Spleen (tissue), 11 donors: ENCODE measurements around the gene DRD3. TPM values are rescaled to one million over a fixed set of nuclear protein-coding genes. Genes with fewer than 3 reads are reported as not detected.

Experiments used
- DNase-seq: peaks from one replicate; pipeline ENCODE4 v3.0.0-alpha.2; 2020
- H3K27ac ChIP-seq, 8 donors: fragments of 200-600 bp; sonication (generic) in 7 of 8; 1 replicate in 4 of 8; 2 replicates in 4 of 8; pipeline versions ENCODE4 v1.5.0 to v1.8.0; 2016 to 2021; ENCODE audit warnings: inconsistent platforms in 4 of 8, mild to moderate bottlenecking in 4 of 8, moderate library complexity in 1 of 8
- H3K27me3 ChIP-seq, 7 donors: fragments of 200-600 bp; sonication (generic) in 6 of 7; replicated peaks in 1 of 7; 1 replicate in 4 of 7; 2 replicates in 3 of 7; pipeline versions ENCODE4 v1.5.0 to v1.8.0; 2016 to 2021; ENCODE audit warnings: inconsistent platforms in 3 of 7, mild to moderate bottlenecking in 1 of 7
- H3K36me3 ChIP-seq, 6 donors: fragments of 200-600 bp; sonication (generic) in 5 of 6; 1 replicate in 4 of 6; 2 replicates in 2 of 6; pipeline versions ENCODE4 v1.5.0 to v1.8.0; 2016 to 2021; ENCODE audit warnings: inconsistent platforms in 2 of 6
- H3K4me1 ChIP-seq, 6 donors: fragments of 200-600 bp; sonication (generic) in 5 of 6; 1 replicate in 3 of 6; 2 replicates in 3 of 6; pipeline versions ENCODE4 v1.5.0 to v1.8.0; 2016 to 2021; ENCODE audit warnings: inconsistent platforms in 3 of 6
- H3K4me3 ChIP-seq, 8 donors: fragments of 200-600 bp; sonication (generic) in 7 of 8; 1 replicate in 4 of 8; 2 replicates in 4 of 8; pipeline versions ENCODE4 v1.5.0 to v1.8.0; 2016 to 2021; ENCODE audit warnings: inconsistent platforms in 4 of 8, mild to moderate bottlenecking in 4 of 8, moderate library complexity in 2 of 8
- H3K9me3 ChIP-seq, 8 donors: fragments of 200-600 bp; sonication (generic) in 7 of 8; 1 replicate in 4 of 8; 2 replicates in 4 of 8; pipeline versions ENCODE4 v1.5.0 to v1.8.0; 2016 to 2021; ENCODE audit warnings: inconsistent platforms in 4 of 8
- POLR2A ChIP-seq, 3 donors: fragments of 450-650 bp; IDR thresholded peaks; one replicate each; pipeline ENCODE4 v1.5.1; 2017; ENCODE audit warnings: antibody characterized with exemption in 3 of 3, mild to moderate bottlenecking in 1 of 3
- POLR2AphosphoS5 ChIP-seq, 3 donors: sonication (generic); formaldehyde crosslinking; IDR thresholded peaks; one replicate each; pipeline ENCODE4 v1.5.1; 2017; ENCODE audit warnings: antibody characterized with exemption in 3 of 3
- WGBS, 5 donors: extraction: QIAGEN DNeasy Blood & Tissue Kit in 3 of 5; methylation state at CpG; one replicate each; pipeline versions ENCODE4 v1.1.5 to v1.1.7; 2013 to 2018; 5-methylcytosine and 5-hydroxymethylcytosine counted together
- intact Hi-C: fragments of 100-400 bp; cut with DNase I; formaldehyde crosslinking; loops from one replicate; pipeline ENCODE4 v1.15.0; 2023; ENCODE audit warnings: low total_unique reads
- polyA plus RNA-seq, 3 donors: library from polyadenylated mRNA; stranded (reverse); fragments of 200-250 nt; gene quantifications; one replicate each; pipeline ENCODE4 v1.2.1, GENCODE V29; 2013
- total RNA-seq, 7 donors: library from RNA; depleted of rRNA in 3 of 7; stranded (reverse); fragments of >200 nt in 3 of 7; fragmentation: NEBNext Ultra II Directional in 4 of 7; extraction: Animal tissue kit (Norgen Biotek cat#: 25700) in 4 of 7; gene quantifications; one replicate each; pipeline versions ENCODE4 v1.1.0 to v1.2.1, GENCODE V29; 2016 to 2021
- TF ChIP-seq, protein P1 (sequence below), 11 experiments: fragments of 200-600 bp in 7 of 11; fragments of 450-650 bp in 4 of 11; sonication (generic) in 4 of 11; IDR thresholded peaks in 8 of 11; conservative IDR thresholded peaks in 3 of 11; 1 replicate in 7 of 11; 2 replicates in 4 of 11; pipeline versions ENCODE4 v1.4.0 to v1.8.0; 2016 to 2021; ENCODE audit warnings: antibody characterized with exemption in 11 of 11, inconsistent platforms in 4 of 11, mild to moderate bottlenecking in 1 of 11
- donor health status: healthy with polysubstance abuse.
- donor health status: DM: no; HTN: no; CAD: no; lungs with moderate emphysema.
- donor health status: DM: no; HTN: no; CAD: no.
- donor health status: Bipolar disorder and iron deficiency.
- donor health status: healthy.
- donor health status: DM: no; HTN: no; CAD: no.
- donor health status: DM: yes; HTN: yes; CAD: no.

Gene DRD3
- total and polyA plus RNA-seq, 10 donors = 0.30 TPM; not detected in 9

DNA sequence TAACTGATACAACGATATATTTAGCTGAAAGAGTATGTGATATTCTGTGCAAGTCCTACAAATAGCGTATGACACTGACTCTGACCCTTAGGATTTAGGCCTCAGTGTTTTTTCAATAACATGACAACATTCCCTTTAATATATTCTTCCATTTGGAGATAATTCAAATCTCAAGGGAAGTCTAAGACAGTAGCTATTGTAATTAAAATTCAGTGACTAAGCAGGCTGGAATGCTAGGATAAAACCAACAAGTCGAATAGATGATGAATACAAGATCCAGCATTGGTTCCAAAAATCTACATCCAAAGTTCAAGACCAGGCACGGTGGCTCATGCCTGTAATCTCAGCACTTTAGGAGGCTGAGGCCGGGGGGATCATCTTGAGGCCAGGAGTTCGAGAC, 66.2 kb downstream of the DRD3 start:
- Histone ChIP-seq H3K9me3 (no peaks in the 10 kb centered on the region), H3K4me3 (no peak overlapping the region), H3K27ac (no peak overlapping the region), H3K4me1 (peaks cover 0 to 14% (median 2%) of the 10 kb centered on the region in 6 donors), H3K27me3 (peaks cover 0 to 4% (median 0%) of the 10 kb centered on the region in 7 donors), H3K36me3 (no peaks in the 10 kb centered on the region)
- TF ChIP-seq POLR2AphosphoS5 (IDR thresholded peaks at IDR 0.05) (no peak), POLR2A (IDR thresholded peaks at IDR 0.05) (no peak)
- TF ChIP-seq, protein P1, sequence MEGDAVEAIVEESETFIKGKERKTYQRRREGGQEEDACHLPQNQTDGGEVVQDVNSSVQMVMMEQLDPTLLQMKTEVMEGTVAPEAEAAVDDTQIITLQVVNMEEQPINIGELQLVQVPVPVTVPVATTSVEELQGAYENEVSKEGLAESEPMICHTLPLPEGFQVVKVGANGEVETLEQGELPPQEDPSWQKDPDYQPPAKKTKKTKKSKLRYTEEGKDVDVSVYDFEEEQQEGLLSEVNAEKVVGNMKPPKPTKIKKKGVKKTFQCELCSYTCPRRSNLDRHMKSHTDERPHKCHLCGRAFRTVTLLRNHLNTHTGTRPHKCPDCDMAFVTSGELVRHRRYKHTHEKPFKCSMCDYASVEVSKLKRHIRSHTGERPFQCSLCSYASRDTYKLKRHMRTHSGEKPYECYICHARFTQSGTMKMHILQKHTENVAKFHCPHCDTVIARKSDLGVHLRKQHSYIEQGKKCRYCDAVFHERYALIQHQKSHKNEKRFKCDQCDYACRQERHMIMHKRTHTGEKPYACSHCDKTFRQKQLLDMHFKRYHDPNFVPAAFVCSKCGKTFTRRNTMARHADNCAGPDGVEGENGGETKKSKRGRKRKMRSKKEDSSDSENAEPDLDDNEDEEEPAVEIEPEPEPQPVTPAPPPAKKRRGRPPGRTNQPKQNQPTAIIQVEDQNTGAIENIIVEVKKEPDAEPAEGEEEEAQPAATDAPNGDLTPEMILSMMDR (IDR thresholded peaks at IDR 0.05 in 8 of 11, conservative IDR thresholded peaks at IDR 0.05 in 3 of 11) = no peak
- no peak for DNase-seq
- WGBS, 5 donors = 89 to 94% (median 93%) methylated on average over 6 of the region's 6 CpGs
- intact Hi-C loops = no loop called here

DNA sequence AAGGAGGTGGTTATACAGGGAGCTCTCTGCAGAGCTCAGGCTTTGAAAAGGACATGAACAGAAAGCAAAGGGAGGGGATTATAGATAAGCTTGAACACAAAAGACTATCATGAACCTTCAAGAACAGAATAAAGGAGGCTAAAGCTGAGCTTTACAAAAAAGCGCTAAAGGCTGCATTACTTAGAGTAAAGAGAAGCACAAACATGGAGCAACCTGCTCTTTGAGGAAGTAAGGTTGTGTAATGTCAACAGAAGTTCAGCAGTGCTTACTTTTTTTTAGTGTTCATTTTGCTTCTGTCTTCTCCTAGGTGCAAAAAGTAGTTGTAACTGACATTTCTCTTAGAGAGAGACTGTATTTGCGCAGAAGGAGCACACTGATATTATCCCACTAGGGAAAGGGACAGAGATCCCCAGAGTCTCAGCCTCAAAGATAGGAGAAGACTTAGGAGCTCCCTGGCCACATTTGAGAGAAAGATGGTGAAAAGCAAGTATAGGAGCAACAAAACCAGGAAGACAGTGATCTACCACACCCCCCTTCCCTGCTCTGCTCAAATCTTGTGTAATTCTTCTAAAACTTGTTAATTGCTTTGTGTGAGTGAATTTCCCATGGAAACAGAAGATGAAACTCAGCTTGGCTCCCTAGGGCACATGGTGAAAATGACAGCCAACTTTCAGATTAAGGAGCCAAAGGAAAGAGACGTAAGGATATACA, 67.6 kb downstream of the DRD3 start:
- H3K36me3 ChIP-seq = no peaks in the 10 kb centered on the region
- 59 to 84% (median 69%) methylated on average over 3 of the region's 3 CpGs for WGBS, 5 donors
- intact Hi-C loops = no loop called here
- no peaks in the 10 kb centered on the region for H3K9me3 ChIP-seq
- H3K4me3 ChIP-seq = peak overlapping the region in 1 of 8 donors; percentile 33
- H3K4me1 ChIP-seq = peaks cover 0 to 14% (median 2%) of the 10 kb centered on the region in 6 donors
- peaks cover 0 to 4% (median 0%) of the 10 kb centered on the region in 7 donors for H3K27me3 ChIP-seq
- TF ChIP-seq POLR2A (IDR thresholded peaks at IDR 0.05) (no peak), POLR2AphosphoS5 (IDR thresholded peaks at IDR 0.05) (no peak)
- TF ChIP-seq, protein P1 (IDR thresholded peaks at IDR 0.05 in 8 of 11, conservative IDR thresholded peaks at IDR 0.05 in 3 of 11) = no peak
- H3K27ac ChIP-seq = peak overlapping the region in 7 of 8 donors; percentile 49 to 91 (median 81)
- DNase-seq = no peak

DNA sequence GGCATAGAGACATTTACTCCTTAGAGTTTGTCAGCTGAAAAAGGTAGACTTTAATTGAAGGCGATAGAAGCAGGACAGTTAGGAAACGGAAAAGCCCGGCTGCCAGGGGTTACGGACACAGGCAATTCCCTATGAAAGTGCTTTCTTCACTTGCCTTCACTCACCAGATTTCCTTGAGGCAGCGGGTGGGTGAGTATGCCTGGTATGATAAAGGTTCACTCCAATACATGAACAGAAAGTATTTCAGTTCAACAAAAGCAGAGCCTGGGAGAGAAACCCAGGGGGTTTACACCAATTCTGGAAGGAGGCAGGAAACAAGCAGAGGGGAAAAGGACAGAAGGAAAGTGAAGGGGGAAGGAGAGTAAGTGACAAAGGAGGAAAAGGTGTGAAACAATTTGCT, 68.4 kb downstream of the DRD3 start:
- Histone ChIP-seq H3K4me3 (peak overlapping the region in 1 of 8 donors; percentile 7), H3K27me3 (peaks cover 0 to 4% (median 0%) of the 10 kb centered on the region in 7 donors), H3K27ac (peak overlapping the region in 5 of 8 donors; percentile 72 to 91 (median 83)), H3K4me1 (peaks cover 0 to 19% (median 2%) of the 10 kb centered on the region in 6 donors), H3K9me3 (no peaks in the 10 kb centered on the region), H3K36me3 (no peaks in the 10 kb centered on the region)
- WGBS, 5 donors = 59 to 82% (median 64%) methylated on average over 5 of the region's 5 CpGs
- TF ChIP-seq, protein P1 (IDR thresholded peaks at IDR 0.05 in 8 of 11, conservative IDR thresholded peaks at IDR 0.05 in 3 of 11) = no peak
- TF ChIP-seq POLR2AphosphoS5 (IDR thresholded peaks at IDR 0.05) = no peak
- TF ChIP-seq POLR2A (IDR thresholded peaks at IDR 0.05) = no peak
- no peak for DNase-seq
- intact Hi-C loops = no loop called here

DNA sequence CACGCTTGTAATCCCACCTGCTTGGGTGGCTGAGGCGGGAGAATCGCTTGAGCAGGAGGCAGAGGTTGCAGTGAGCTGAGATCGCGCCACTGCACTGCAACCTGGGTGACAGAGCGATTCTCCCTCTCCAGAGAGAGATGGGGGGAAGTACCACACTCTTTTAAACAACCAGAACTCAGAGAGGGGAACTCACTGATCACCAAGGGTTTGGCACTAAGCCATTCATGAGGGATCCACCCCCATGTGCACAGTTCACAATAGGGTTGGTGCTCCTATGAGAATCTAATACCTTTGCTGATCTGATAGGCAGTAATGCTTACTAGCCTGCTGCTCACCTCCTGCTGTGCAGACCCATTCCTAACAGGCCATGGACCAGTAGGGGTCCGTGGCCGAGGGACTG, 70.7 kb downstream of the DRD3 start:
- Histone ChIP-seq H3K27me3 (peaks cover 0 to 4% (median 0%) of the 10 kb centered on the region in 7 donors), H3K4me1 (peaks cover 0 to 19% (median 2%) of the 10 kb centered on the region in 6 donors), H3K36me3 (no peaks in the 10 kb centered on the region), H3K9me3 (no peaks in the 10 kb centered on the region), H3K4me3 (no peak overlapping the region), H3K27ac (no peak overlapping the region)
- TF ChIP-seq POLR2A (IDR thresholded peaks at IDR 0.05) (no peak), POLR2AphosphoS5 (IDR thresholded peaks at IDR 0.05) (no peak)
- TF ChIP-seq, protein P1 (IDR thresholded peaks at IDR 0.05 in 8 of 11, conservative IDR thresholded peaks at IDR 0.05 in 3 of 11) = no peak
- DNase-seq = no peak
- WGBS, 5 donors = 75 to 94% (median 87%) methylated on average over 8 of the region's 8 CpGs
- intact Hi-C loops = no loop called here
